ENCODE measurements around the gene AP5B1. TPM values are rescaled to one million over a fixed set of nuclear protein-coding genes. Genes with fewer than 3 reads are reported as not detected.

The AP5B1 gene
- total and polyA plus RNA-seq, 4 donors: 8.6 to 35.5 (median 24.0) TPM

- H3K9me3 ChIP-seq (ENCODE audit: control insufficient read depth in 4 of 4, insufficient read depth in 3 of 4, low read length in 3 of 4): no peaks in the 10 kb centered on the region
- no peaks in the 10 kb centered on the region for H3K27me3 ChIP-seq (ENCODE audit: control insufficient read depth in 3 of 3, insufficient read depth in 3 of 3, low read length in 2 of 3)
- peak in 1 of 3 donors; percentile 43 for DNase-seq
- ATAC-seq (ENCODE audit: insufficient read depth, low FRiP score): no peak
- H3K4me1 ChIP-seq (ENCODE audit: control insufficient read depth in 5 of 5, insufficient read depth in 5 of 5, low read length in 5 of 5): peaks cover 0 to 3% (median 0%) of the 10 kb centered on the region in 5 donors
- H3K27ac ChIP-seq (ENCODE audit: low read depth in 1 of 2, low read length in 1 of 2): no peak overlapping the region
- 66 to 82% methylated on average over 15 of the region's 15 CpGs for WGBS, 2 donors
- TF ChIP-seq CTCF (IDR thresholded peaks at IDR 0.05; ENCODE audit: control extremely low read depth, extremely low read depth): no peak
- H3K9ac ChIP-seq (ENCODE audit: insufficient read depth in 1 of 2, low read length in 2 of 2): no peak overlapping the region
- H3K36me3 ChIP-seq (ENCODE audit: control insufficient read depth in 4 of 4, insufficient read depth in 4 of 4, low read length in 4 of 4): no peaks in the 10 kb centered on the region
- H3K4me3 ChIP-seq: no peak overlapping the region
These were observed 42.2 kb upstream of the AP5B1 start for GRCh38 chr11:65822776-65823528.

- H3K27me3 ChIP-seq (ENCODE audit: control insufficient read depth in 3 of 3, insufficient read depth in 3 of 3, low read length in 2 of 3): no peaks in the 10 kb centered on the region
- no peak overlapping the region for H3K9ac ChIP-seq (ENCODE audit: insufficient read depth in 1 of 2, low read length in 2 of 2)
- H3K27ac ChIP-seq (ENCODE audit: low read depth in 1 of 2, low read length in 1 of 2): no peak overlapping the region
- no peak for TF ChIP-seq CTCF (IDR thresholded peaks at IDR 0.05; ENCODE audit: control extremely low read depth, extremely low read depth)
- peaks cover 0 to 8% (median 0%) of the 10 kb centered on the region in 5 donors for H3K4me1 ChIP-seq (ENCODE audit: control insufficient read depth in 5 of 5, insufficient read depth in 5 of 5, low read length in 5 of 5)
- DNase-seq (no peak), ATAC-seq (ENCODE audit: insufficient read depth, low FRiP score) (no peak)
- no peaks in the 10 kb centered on the region for H3K36me3 ChIP-seq (ENCODE audit: control insufficient read depth in 4 of 4, insufficient read depth in 4 of 4, low read length in 4 of 4)
- no peaks in the 10 kb centered on the region for H3K9me3 ChIP-seq (ENCODE audit: control insufficient read depth in 4 of 4, insufficient read depth in 3 of 4, low read length in 3 of 4)
- no peak overlapping the region for H3K4me3 ChIP-seq
- WGBS, 2 donors: 42 to 59% methylated on average over 8 of the region's 8 CpGs
These were observed 40.3 kb upstream of the AP5B1 start for GRCh38 chr11:65821107-65821506.

- WGBS, 2 donors: 6 to 8% methylated on average over 61 to 74 of the region's 74 CpGs
- H3K27me3 ChIP-seq (ENCODE audit: control insufficient read depth in 3 of 3, insufficient read depth in 3 of 3, low read length in 2 of 3): no peaks in the 10 kb centered on the region
- H3K9me3 ChIP-seq (ENCODE audit: control insufficient read depth in 4 of 4, insufficient read depth in 3 of 4, low read length in 3 of 4): no peaks in the 10 kb centered on the region
- ATAC-seq (ENCODE audit: insufficient read depth, low FRiP score) (peak; percentile 99), DNase-seq (peak; percentile 88 to 93 (median 91))
- peak overlapping the region; percentile 37 to 53 for H3K9ac ChIP-seq (ENCODE audit: insufficient read depth in 1 of 2, low read length in 2 of 2)
- H3K4me1 ChIP-seq (ENCODE audit: control insufficient read depth in 5 of 5, insufficient read depth in 5 of 5, low read length in 5 of 5): peaks cover 0 to 8% (median 2%) of the 10 kb centered on the region in 5 donors
- peak overlapping the region; percentile 66 for H3K4me3 ChIP-seq
- peak overlapping the region; percentile 67 to 89 for H3K27ac ChIP-seq (ENCODE audit: low read depth in 1 of 2, low read length in 1 of 2)
- H3K36me3 ChIP-seq (ENCODE audit: control insufficient read depth in 4 of 4, insufficient read depth in 4 of 4, low read length in 4 of 4): peaks cover 0 to 2% (median 0%) of the 10 kb centered on the region in 4 donors
- TF ChIP-seq CTCF (IDR thresholded peaks at IDR 0.05; ENCODE audit: control extremely low read depth, extremely low read depth): peak; percentile 99
These were observed 37.3 kb upstream of the AP5B1 start for GRCh38 chr11:65817835-65818680.
